ENCODE data around the gene ABHD6. TPM values are rescaled to one million over a fixed set of nuclear protein-coding genes. Genes with fewer than 3 reads are reported as not detected.

The ABHD6 gene
- polyA plus RNA-seq, 1 experiment: 9.2 TPM

GRCh38 chr3:58333206-58334012, 95.8 kb downstream of the ABHD6 start:
- H3K4me3 ChIP-seq (ENCODE audit: low read depth, low read length): peak overlapping the region; percentile 77
- TF ChIP-seq, protein P1, sequence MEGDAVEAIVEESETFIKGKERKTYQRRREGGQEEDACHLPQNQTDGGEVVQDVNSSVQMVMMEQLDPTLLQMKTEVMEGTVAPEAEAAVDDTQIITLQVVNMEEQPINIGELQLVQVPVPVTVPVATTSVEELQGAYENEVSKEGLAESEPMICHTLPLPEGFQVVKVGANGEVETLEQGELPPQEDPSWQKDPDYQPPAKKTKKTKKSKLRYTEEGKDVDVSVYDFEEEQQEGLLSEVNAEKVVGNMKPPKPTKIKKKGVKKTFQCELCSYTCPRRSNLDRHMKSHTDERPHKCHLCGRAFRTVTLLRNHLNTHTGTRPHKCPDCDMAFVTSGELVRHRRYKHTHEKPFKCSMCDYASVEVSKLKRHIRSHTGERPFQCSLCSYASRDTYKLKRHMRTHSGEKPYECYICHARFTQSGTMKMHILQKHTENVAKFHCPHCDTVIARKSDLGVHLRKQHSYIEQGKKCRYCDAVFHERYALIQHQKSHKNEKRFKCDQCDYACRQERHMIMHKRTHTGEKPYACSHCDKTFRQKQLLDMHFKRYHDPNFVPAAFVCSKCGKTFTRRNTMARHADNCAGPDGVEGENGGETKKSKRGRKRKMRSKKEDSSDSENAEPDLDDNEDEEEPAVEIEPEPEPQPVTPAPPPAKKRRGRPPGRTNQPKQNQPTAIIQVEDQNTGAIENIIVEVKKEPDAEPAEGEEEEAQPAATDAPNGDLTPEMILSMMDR (IDR thresholded peaks at IDR 0.05; ENCODE audit: insufficient read depth, low read depth, low read length): no peak; the same call in 1 of the 2 replicates
- no peaks in the 10 kb centered on the region for H3K36me3 ChIP-seq (ENCODE audit: control insufficient read depth, insufficient read depth, low read length)
- no peak for DNase-seq (ENCODE audit: low read depth)
- ChIA-PET CTCF (interaction anchor here (0.9 to 5.5 kb wide), 8 partner anchors 11 to 159 kb away, joined by 3 to 20 read pairs (median 4); partner anchors contain the start of genes HTD2, KCTD6 and RPP14), POLR2A (interaction anchor here (0.6 to 0.9 kb wide), 2 partner anchors 28 to 59 kb away, joined by 3 to 6 read pairs; partner anchors contain the start of gene RPP14)
- H3K27me3 ChIP-seq (ENCODE audit: control insufficient read depth, insufficient read depth, low read length): no peaks in the 10 kb centered on the region

DNA sequence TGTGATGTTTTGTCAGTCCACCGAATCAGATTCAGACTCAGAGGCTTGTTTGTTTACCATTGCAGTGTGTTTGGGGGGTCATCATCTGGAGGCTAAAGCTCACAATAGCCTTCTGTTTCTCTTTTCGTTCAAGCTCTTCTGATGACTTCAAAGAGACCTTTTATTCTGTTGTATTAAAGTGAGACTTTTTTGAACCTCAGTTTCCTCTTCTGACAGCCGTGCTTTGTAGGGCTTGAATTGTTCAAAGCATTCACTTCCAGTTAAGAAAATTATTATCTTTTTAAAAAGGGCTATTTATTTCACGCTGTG, 96.4 kb downstream of the ABHD6 start:
- TF ChIP-seq, protein P1 (IDR thresholded peaks at IDR 0.05; ENCODE audit: insufficient read depth, low read depth, low read length): no peak
- Histone ChIP-seq H3K27me3 (ENCODE audit: control insufficient read depth, insufficient read depth, low read length) (no peaks in the 10 kb centered on the region), H3K36me3 (ENCODE audit: control insufficient read depth, insufficient read depth, low read length) (no peaks in the 10 kb centered on the region), H3K4me3 (ENCODE audit: low read depth, low read length) (peak overlapping the region; percentile 77)
- CTCF ChIA-PET: interaction anchor here (1.5 to 5.5 kb wide), 4 partner anchors 12 to 158 kb away, joined by 3 to 20 read pairs (median 16); partner anchors contain the start of genes HTD2, KCTD6 and RPP14
- DNase-seq (ENCODE audit: low read depth): no peak
- POLR2A ChIA-PET: no interaction called here

GRCh38 chr3:58334506-58334884, 96.9 kb downstream of the ABHD6 start:
- TF ChIP-seq, protein P1 (IDR thresholded peaks at IDR 0.05; ENCODE audit: insufficient read depth, low read depth, low read length): no peak
- ChIA-PET POLR2A (no interaction called here), CTCF (interaction anchor here (1.0 to 5.5 kb wide), 7 partner anchors 19 to 199 kb away, joined by 3 to 20 read pairs (median 5); partner anchors contain the start of genes HTD2, KCTD6 and RPP14)
- Histone ChIP-seq H3K4me3 (ENCODE audit: low read depth, low read length) (peak overlapping the region; percentile 20), H3K27me3 (ENCODE audit: control insufficient read depth, insufficient read depth, low read length) (no peaks in the 10 kb centered on the region), H3K36me3 (ENCODE audit: control insufficient read depth, insufficient read depth, low read length) (no peaks in the 10 kb centered on the region)
- DNase-seq (ENCODE audit: low read depth): no peak

DNA sequence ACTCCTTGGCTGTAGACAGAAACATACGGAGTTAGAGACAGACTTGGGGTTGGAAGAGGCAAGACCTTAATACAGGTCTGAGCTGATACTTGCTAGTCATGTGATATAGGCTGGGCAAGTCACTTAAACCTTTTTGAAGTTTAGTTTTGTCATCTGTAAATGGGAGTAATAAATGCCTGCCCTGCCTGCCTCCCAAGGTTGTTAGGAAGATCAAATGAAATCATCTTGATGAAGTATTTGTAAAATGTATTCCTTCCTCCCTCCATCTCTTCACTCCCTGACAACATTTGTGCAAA, 98.0 kb downstream of the ABHD6 start:
- no peaks in the 10 kb centered on the region for H3K36me3 ChIP-seq (ENCODE audit: control insufficient read depth, insufficient read depth, low read length)
- H3K27me3 ChIP-seq (ENCODE audit: control insufficient read depth, insufficient read depth, low read length): no peaks in the 10 kb centered on the region
- no peak overlapping the region for H3K4me3 ChIP-seq (ENCODE audit: low read depth, low read length)
- DNase-seq (ENCODE audit: low read depth): no peak
- ChIA-PET CTCF (interaction anchor here (0.8 to 4.6 kb wide), 10 partner anchors 14 to 198 kb away, joined by 3 to 18 read pairs (median 4); partner anchors contain the start of genes HTD2, KCTD6 and RPP14), POLR2A (interaction anchor here (0.6 kb wide), 1 partner anchor 293 kb away, joined by 5 read pairs; no protein-coding TSS in a partner anchor)
- TF ChIP-seq, protein P1 (IDR thresholded peaks at IDR 0.05; ENCODE audit: insufficient read depth, low read depth, low read length): no peak

- peak; percentile 69 for DNase-seq (ENCODE audit: low read depth)
- TF ChIP-seq, protein P1 (IDR thresholded peaks at IDR 0.05; ENCODE audit: insufficient read depth, low read depth, low read length): no peak
- ChIA-PET POLR2A (no interaction called here), CTCF (interaction anchor here (0.8 to 4.6 kb wide), 7 partner anchors 13 to 127 kb away, joined by 3 to 18 read pairs (median 3); partner anchors contain the start of genes HTD2 and RPP14)
- Histone ChIP-seq H3K4me3 (ENCODE audit: low read depth, low read length) (no peak overlapping the region), H3K27me3 (ENCODE audit: control insufficient read depth, insufficient read depth, low read length) (no peaks in the 10 kb centered on the region), H3K36me3 (ENCODE audit: control insufficient read depth, insufficient read depth, low read length) (no peaks in the 10 kb centered on the region)
These were observed 98.7 kb downstream of the ABHD6 start for GRCh38 chr3:58336135-58336882.

All from BJ (cell line).